ENCODE measurements around the gene AADACL2.
"Not testable (repeated sequence)": the region's sequence is repeated elsewhere in the genome, so short reads cannot be mapped to it uniquely, and the experiment has no call there.

The AADACL2 gene

DNA sequence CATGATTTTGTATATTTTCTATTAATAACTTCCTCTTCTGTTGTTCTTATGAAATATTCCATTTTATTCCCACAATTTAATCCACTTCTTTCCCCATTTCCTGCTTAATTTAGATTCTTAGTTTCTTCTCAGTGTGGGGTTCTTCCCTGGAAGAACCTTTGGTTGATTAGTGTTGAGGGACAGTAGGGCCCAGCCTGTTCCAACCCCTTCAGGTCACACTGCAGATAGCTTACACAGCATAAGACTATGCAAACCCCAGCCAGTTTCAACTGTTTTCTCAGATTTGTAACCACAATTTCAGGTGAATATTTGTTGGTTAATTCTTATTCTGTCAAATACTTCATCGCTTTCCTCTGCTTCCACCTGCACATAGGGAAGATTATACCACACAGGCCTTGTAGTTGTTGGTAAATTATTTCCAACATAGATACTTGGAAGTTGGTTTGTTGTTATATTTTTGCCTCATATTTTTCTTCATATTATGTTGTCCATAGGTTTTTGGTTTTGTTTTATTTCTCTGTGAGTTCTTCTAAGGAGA lies 34.7 kb downstream of the AADACL2 start:
- no peak for DNase-seq

DNA sequence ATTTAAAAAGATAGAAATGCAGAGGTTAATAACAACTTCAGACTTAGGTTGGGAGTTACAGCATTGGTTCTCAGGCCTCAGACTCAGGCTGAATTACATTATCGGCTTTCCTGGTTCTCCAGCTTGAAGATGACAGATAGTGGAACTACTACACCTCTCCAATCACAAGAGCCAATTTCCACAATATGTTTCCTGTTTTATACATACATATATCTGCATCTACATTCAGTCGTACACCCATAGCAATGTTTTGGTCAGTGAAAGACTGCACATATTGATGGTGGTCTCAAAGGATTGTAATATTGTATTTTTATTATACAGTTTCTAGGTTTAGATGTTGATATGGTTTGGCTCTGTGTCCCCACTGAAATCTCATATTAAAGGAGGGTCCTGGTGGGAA lies 35.4 kb downstream of the AADACL2 start:
- DNase-seq, result no peak

DNA sequence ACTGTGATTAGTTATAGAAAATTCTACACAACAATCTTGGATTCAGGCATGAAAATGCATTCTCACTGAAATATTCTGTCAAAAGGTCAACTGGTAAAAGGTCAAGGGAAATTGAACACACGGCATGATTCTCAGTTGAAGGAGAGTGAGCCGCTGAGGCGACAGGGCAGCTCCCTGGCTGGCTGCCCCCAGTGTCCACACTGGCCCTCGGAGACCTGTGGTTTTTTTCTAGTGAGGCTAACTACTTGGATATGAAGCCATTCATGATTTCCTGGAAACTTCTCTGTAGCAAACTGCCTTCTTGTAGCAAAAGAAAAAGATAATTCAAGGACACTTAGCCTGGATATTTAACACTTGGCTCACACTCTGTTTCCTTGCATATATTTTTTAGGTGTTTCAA lies 37.2 kb downstream of the AADACL2 start:
- no peak for DNase-seq

DNA sequence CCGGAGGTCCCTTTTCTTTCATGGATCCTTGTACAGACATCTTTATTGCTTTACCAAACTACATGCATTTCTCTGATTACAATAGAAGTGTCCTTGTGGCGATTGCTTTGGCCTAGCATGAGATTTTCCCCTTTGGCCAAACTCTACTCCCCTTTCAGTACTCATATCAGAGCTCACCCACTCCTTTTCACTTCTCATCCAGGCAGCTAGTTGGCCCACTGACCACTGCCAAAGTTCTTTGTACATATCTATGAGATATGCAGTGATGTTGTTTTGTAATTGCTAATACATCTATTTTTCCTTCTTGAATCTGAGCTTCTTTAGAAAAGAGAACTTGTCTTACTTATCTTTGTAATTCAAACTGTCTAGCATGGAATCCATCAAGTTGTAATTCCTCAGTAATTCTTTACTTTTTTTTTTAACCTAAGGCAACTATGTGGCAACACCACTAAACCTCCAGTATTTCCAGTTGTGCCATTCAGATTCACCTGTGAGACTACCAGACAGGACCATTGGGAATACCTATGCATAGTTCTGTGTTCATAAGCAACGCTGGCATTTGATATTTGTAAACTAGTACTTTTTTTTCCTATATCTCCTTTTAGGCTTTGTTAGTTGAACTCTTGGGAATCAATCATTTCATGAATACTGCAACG lies 39.2 kb downstream of the AADACL2 start:
- DNase-seq, result no peak

DNA sequence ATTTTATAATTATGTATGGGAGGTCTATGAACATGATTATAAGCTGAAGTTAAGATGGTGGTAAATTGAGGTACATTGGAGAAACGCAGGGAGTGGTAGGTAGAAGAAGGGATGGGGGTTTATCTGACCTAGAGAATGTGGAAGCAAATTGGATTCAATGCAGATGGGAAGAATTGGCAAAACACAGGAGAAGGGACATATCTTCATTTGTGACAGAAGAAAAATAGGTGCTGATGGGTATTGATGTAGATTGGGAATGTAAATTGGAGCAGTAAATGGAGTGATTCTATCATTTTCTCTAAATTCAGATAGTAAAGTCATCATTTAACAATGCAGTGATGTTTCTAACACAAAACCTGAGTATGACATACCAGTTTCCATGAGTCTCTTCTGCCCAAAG lies 40.5 kb downstream of the AADACL2 start:
- DNase-seq, result no peak

DNA sequence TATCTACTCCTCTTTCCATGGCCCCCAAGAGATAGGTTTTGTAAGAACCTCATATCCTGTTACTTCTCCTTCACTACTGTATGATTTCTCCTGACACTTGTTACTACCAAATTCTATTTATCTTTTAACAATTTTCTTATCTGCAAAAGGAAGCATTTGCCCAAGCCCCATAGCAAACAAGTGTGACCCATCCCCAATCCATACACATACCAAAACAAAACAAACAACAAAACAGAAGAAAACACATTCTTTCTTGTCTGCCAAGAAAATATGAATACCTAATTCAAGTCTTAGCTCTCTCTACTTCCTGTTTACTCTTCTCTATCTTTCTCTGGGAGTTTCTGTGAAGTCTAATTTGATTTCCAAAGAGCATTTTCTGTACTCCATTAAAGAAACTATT lies 41.2 kb downstream of the AADACL2 start:
- no peak for DNase-seq

DNA sequence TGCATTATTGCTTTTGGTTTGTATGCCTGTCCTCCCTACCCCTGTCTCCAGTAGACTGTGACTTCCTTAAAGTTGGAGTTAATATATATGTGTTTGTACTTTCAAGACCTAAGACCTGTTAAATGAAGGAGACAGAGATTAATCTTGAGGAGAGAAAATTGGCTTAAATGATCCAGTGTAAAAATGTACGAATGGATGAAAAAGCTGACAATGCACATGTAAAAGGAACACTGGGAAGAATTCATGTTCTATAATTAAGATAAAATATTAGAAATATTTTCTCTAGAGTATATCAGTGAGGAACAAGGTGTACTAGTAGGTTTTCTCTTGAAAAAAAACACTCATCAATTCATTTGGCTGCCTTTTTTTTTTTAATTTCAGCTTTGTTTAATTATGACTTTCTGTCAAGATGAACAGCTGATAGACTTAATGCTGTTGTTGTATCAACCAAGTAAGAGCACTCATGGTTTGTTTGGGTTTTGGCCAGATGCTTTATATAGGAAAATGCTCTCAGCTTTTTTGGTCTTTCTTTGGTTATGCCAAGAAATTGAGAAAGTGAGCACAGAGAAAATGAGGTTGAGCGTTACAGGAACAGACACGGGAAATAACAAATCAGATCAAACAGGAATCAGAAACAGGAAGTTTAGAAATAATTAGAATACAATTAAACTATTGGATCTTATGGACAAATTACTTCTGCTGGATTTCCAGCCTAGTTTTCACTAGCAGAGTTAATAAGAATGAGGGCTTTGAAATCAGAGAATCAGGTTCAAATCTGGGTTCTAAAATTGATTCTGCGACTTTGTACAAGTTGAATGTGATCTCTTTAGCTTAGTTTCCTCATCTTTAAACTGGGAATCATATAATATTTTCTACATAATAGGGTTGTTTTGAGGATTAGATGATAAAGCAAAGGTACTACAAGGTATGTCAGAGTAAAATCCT lies 41.9 kb downstream of the AADACL2 start:
- DNase-seq, result no peak

DNA sequence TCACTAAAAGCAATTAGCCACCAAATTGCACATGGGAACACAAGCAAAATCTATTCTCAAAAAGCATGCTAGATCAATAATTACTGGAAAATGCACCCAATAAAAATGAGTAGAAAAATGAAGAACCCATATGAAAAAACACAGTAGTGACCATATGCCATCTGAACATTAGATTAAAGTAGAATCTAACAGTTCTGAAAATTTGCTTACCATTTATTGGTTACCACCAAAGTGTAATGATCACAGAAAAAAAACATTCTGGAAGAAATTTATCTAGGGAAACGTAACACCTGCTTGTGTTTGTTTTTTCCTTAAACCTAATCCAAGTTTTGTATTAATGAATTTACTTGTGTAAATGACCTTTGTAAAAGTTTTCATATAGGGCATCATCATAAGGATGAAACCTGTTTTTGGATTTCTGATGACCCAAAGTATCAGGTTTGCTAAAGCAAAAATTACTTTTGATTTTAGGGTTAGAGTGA lies 42.6 kb downstream of the AADACL2 start:
- no peak for DNase-seq

DNA sequence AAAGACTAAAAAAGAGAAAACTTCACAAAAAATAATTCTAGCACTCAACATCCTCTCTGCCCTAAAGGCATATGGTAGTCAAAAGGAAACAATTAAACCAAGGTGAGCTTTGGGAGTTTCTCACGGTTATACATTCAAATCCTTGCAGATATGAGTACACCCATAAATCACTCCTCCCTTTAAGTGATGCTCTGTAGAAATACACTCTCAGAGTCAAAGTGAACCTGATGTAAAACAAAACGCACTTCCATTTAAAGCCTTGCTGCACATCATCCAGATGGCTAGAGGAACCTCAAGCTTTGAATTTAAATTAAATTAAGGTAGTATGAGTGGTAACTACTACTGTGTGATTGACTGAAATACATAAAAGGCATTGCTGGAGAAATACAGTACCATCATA lies 44.2 kb downstream of the AADACL2 start:
- no peak for DNase-seq

DNA sequence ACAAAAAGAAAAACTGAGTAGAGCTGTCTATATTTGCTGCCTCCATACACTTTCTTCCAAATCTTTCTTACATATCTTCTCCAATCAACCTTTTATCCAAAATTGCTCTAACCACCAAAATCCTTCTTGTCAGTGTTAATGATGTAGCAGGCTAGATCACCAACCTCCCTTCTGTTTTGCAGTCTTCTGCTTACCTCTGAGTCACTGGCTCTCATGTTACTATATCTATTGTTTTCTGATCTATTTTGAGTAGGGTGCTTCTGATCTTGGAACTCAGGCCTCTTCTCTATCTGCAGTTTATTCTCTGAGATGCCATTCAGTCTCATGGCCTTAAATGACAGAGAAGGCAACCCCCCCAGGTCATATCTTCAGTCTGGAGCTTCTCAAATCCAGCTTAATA lies 53.9 kb downstream of the AADACL2 start:
- DNase-seq, result no peak

DNA sequence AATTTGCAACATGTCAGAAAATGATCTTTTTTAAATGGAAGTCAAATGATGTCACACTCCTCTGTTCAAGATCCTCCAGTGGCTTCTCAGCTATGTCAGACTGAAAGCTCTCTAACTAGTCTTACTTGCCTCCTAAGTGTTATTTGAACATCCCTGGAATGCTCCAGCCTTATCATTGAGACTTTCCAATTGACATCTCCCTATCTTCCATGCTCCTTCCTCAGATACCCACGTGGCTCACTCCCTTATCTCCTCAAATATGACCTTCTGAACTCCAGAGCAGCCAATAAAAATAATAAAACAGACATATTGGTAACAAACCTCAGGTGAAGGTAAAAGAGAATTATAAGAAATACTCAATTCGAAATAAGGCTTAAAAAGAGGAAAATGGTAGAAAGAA lies 54.7 kb downstream of the AADACL2 start:
- DNase-seq, result no peak

DNA sequence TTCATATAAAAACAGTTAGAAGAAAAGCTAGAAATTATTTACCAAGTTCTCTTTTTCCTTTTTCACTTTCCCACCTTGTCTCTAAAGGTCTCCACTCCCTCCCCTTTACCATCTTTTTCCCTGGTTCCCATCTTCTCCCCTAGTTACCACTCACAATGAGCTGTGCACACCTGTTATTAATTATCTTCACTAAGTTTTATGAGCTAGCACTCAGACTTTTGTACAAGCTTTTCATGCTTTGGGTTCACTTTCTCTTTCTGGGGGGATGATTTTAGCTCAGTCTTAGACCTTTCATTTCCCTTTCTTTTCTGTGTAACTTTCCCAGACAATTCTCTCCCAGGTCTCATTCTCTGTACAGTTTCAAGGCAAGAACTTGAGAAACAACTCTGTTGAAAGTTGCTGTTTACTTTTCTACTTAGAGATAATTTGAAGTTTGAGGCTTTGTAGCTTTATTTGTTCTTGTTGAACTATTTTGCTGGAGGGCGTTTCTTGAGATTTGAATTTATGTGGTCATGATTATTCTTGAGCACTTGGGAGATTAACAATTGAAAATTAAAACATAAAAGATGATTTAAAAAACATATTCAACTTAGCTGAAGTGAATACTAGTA lies 56.2 kb downstream of the AADACL2 start:
- DNase-seq, result no peak

DNA sequence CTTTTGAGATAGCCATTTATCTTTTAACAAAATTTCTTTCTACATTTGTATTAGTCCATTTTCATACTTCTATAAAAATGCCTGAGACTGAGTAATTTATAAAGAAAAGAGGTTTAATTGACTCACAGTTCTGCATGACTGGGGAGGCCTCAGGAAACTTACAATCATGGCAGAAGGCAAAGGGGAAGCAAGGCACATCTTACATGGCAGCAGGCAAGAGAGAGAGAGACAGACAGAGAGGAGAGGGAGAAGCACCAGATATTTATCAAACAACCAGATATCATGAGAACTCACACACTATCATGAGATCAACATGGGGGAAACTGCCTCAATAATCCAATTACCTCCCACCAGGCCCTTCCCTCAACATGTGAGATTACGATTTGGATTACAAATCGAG lies 57.0 kb downstream of the AADACL2 start:
- DNase-seq, result not testable (repeated sequence)

DNA sequence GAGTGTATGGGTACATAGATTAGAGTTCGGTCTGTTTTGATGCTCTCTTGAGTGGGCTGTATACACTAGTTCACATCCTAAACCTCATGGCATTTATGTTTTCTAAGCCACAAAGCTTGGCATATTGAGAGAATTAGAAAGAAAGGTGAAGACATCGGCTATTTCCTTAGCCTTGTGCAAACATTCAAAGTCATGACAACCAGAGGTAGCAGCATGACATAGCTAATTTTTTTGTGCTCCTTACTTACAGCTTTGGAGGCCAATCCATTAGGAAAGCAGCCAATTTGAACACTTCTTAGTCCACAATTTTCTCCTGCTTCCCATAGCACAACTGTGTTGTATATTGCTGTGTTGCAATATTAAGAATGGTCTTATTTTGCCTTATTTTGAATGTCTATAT lies 58.7 kb downstream of the AADACL2 start:
- no peak for DNase-seq

DNA sequence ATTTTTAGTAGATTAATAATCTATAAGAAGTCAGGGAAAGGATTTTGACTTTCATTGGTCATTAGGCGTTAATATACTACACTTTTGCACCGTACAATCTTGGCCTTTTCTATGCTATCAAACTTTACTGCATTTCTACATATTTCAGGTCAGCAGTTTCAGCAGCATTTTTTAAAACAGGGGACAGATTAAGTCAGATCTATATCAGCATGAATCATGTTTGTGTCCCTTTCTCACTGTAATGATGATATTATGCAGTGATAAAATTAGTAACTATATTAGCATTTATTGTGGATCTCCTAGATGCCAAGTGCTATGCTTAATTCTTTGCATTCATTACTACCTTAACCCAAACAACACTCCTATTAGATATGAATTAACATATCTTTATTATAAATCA lies 59.9 kb downstream of the AADACL2 start:
- DNase-seq, result no peak

DNA sequence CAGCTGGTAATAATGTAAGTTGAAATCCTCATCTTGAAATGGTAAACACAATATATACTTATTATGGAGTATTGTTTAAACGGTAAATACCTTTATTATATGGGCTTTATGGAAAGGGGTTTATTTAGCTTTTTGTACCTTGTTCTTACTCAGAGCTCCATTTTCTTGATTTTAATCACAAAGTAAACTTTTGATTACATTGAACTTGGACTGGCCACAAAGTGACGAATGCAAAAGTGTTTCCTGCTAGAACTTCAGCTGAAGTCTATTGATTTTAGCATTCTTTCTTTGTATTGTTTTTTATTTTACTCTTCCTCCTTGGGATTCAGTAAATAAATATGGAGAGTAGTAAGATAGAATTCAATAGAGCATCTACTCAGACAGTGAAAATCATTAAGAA lies 60.4 kb downstream of the AADACL2 start:
- DNase-seq, result no peak

DNA sequence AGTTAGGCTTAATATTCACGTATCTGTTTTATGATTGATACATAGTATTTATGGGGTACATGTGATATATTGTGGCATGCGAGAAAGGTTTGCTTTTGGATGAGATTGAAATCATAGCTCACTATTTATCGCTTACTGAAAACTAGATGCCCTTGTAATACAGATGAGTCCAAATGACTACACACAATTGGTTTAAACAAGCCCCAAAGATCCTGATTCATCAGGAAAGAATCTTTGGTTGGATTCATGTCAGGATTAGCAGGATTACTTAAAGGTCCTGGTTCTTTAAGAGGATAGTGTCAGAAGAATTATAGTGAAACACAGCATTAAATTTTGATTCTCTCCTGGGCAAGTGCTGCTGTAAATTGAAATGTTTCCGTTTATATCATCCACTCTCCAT lies 61.5 kb downstream of the AADACL2 start:
- DNase-seq, result no peak

DNA sequence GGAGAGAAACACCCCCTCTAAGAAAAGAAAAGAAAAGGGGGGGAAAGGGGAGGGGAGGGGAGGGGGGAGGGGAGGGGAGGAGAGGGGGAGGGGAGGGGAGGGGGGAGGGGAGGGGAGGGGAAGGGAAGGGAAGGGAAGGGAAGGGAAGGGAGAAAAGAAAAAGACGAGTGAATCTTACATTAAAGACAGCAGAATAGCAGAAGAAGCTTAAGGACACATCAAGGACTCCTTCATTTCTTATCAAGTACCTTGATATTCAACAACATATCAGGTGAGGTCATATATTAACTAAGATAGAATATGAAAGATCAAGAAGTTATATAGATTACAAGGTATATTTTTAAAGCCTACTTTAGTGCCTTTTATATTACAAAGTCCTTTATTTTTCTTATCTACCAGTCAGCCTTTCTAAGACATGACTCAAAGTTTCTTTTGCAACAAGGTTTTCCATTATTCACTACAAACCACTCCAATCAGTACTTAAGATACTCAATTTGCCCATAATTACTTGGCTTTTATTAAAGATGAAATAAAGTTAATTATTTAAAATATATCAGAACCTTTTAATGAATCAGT lies 62.5 kb downstream of the AADACL2 start:
- DNase-seq, result no peak

DNA sequence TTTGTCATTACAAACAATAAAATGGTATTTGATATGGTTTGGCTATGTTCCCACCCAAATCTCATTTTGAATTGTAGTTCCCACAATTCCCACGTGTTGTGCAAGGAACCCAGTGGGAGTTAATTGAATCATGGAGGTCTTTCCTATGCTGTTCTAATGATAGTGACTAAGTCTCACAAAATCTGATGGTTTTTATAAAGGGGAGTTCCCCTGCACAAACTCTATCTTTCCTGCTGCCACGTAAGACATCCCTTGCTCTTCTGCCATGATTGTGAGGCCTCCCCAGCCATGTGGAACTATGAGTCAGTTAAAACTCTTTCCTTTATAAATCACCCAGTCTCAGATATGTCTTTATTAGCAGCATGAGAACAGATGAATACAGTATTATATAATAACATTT lies 64.7 kb downstream of the AADACL2 start:
- no peak for DNase-seq

DNA sequence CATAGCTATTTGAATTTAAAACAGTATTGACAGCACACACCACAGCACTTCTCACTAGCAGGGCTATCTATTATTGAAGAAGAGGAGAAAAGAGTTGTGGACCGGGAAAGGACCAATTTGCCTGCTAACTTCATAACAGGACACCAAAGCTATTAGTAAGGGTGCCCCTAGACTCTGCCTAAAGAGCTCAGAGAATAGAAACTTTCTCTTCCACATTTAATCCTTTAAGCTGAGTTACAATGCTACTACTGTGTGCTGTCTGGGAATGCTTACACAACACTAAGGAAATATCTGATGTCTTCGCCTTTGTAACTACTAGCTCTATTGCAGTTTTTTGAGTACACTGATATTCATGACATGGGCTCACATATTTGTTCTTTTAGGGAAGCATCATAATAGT lies 66.7 kb downstream of the AADACL2 start:
- DNase-seq, result no peak

DNA sequence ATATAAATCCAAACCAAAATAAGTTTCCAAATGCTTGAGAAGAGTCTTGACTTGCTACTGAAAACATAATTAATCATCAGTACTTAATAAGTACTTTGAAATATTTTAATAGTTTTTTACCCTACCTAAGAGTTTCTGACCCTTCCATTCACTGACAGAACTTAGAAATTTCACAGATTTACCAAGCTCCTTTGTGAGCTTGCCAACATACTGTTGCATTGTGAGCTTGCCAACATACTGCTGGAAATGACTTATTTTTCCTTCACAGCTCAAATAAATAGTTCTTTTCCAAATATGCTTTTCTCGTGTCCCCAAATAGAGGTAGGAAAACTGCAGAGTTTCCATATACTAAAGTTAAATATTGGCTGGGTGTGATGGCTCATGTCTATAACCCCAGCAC lies 70.5 kb downstream of the AADACL2 start:
- no peak for DNase-seq

DNA sequence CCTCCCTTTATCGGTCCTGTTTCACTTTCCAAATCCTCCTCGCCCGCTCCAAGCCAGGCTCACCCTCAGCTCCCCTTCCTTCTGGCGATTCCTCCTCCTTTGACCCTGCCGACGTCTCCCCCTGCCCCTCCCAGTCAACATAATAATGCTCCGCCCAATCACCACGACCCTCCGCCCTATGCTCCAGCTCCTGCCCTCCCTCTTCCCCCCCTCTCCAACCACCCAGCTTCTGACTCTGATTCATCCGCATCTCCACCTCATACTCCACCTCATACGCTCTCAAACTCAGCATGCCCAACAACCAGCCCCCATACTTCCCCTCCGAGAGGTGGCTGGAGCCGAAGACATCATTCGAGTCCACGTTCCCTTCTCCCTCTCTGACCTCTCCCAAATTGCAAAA lies 73.1 kb downstream of the AADACL2 start:
- no peak for DNase-seq

Measured in cortex of kidney (tissue), 1 donor.